GM12801 (cell line): ENCODE data around the gene DNTTIP2.

Source experiments
- CTCF ChIP-seq: IDR thresholded peaks from one replicate; pipeline ENCODE4 v1.5.1; 2011; ENCODE audit warnings: control low read depth; ENCODE audit not compliant: insufficient read length; ENCODE audit errors: extremely low read depth

DNTTIP2 gene

GRCh38 chr1:93820554-93821422, 58.2 kb downstream of the DNTTIP2 start:
- no peak for TF ChIP-seq CTCF

- no peak for TF ChIP-seq CTCF
These were observed 60.4 kb downstream of the DNTTIP2 start for GRCh38 chr1:93818570-93818959.

GRCh38 chr1:93817819-93818569, 61.0 kb downstream of the DNTTIP2 start:
- no peak for TF ChIP-seq CTCF

- TF ChIP-seq CTCF: no peak
These were observed 61.9 kb downstream of the DNTTIP2 start for GRCh38 chr1:93816970-93817678.
